ENCODE measurements around the gene TBCD.

GRCh38 chr17:82948957-82949356, 197.1 kb downstream of the TBCD start:
- TF ChIP-seq CREM (CRISPR knock-in tag; IDR thresholded peaks at IDR 0.05) = no peak
- no peak for TF ChIP-seq CTCF (IDR thresholded peaks at IDR 0.05)
- no peak for TF ChIP-seq FOXJ3 (CRISPR knock-in tag; IDR thresholded peaks at IDR 0.05; ENCODE audit: borderline replicate concordance)
- no peak for TF ChIP-seq ZBTB43 (CRISPR knock-in tag; IDR thresholded peaks at IDR 0.05)
- TF ChIP-seq ZBTB21 (CRISPR knock-in tag; IDR thresholded peaks at IDR 0.05; ENCODE audit: borderline replicate concordance) = no peak
- TF ChIP-seq MYBL2 (CRISPR knock-in tag; IDR thresholded peaks at IDR 0.05) = no peak
- TF ChIP-seq USF1 (CRISPR knock-in tag; IDR thresholded peaks at IDR 0.05) = no peak
- TF ChIP-seq SMAD3 (CRISPR knock-in tag; IDR thresholded peaks at IDR 0.05; ENCODE audit: borderline replicate concordance) = no peak
- no peak for TF ChIP-seq ATF1 (CRISPR knock-in tag; IDR thresholded peaks at IDR 0.05)
- no peak for TF ChIP-seq TCF7 (CRISPR knock-in tag; IDR thresholded peaks at IDR 0.05; ENCODE audit: low read depth)
- TF ChIP-seq NFE2L1 (CRISPR knock-in tag; IDR thresholded peaks at IDR 0.05) = no peak
- TF ChIP-seq SP1 (CRISPR knock-in tag; conservative IDR thresholded peaks at IDR 0.05) = no peak
- no peak for TF ChIP-seq JUN (CRISPR knock-in tag; IDR thresholded peaks at IDR 0.05)
